Measurements from ENCODE around the gene AP1G1. TPM values are rescaled to one million over a fixed set of nuclear protein-coding genes. Genes with fewer than 3 reads are reported as not detected.
"Not testable (repeated sequence)": the region's sequence is repeated elsewhere in the genome, so short reads cannot be mapped to it uniquely, and the experiment has no call there.

AP1G1 gene
- total RNA-seq, 1 donor from 2014 or later, result 43.8 TPM

DNA sequence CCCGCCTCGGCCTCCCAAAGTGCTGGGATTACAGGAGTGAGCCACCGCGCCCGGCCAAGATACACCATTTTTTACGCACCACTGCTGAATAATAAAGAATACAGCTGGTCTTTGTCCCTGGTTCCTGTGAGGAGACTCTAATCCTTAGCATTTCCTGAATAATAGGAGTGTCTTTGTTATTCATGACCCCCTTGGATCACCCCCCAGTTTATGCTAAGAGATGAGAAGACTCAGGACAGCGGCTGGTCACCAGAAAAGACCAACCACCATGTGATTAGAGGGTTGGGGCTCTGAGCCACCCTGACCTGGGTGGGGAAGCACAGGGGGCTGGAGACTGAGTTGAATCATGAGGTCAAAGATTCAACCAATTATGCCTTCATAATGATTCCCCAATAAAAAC, 101.4 kb downstream of the AP1G1 start:
- no peak for DNase-seq (ENCODE audit: low read depth in 2 of 2)

DNA sequence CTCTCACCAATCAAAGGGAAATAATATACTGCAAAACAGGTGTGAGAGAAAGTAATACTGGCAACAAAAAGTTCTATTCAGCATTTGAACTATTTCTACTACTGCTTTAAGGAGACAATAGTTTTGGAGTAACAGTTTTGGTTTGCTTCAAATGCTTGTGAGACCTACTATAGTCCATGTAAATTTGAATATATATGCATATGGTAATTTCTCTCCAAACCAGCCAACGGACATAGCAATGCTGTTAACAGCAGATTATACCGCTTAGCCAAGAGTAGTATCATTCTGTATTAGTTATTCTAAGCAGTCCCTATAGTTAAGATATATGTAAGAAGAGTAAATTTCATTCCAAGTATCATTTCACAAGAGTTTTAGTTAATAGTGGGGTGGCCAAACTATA, 102.6 kb downstream of the AP1G1 start:
- DNase-seq (ENCODE audit: low read depth in 2 of 2), result no peak

DNA sequence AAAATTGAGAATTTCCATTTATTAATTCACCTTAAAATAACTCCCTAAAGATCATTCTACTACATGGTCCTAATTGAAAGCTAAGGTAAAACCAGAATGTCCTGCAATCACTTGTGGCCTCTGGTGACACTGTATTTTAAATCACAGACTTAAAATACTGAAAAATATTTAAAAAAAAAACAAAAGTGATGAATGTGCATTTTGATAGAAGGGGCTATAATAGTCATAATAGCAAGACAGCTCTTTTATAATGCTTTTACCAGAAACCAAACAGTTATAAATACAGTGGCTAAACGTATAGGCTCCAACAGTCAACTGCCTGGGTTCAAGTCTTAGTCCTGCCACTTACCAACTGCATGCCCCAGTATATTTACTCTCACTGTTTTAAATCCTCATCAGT, 105.3 kb downstream of the AP1G1 start:
- no peak for DNase-seq (ENCODE audit: low read depth in 2 of 2)

DNA sequence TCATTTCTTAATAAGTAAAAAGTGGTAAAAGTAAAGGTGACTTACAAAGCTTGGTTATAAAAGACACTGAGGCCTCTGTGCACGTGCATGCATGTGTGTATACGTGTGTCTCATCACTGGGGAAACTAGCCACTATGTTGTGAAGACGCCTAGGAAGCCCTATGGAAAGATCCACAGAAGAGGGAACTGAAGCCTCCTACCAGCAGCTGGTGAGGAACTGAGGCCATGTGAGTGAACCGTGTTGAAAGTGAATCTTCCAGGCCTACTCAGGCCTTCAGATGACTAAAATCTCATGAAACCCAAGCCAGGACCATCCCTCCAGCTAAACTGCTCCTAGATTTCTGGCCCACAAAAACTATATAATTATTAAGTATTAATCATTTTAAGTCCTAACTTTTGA, 107.8 kb downstream of the AP1G1 start:
- DNase-seq (ENCODE audit: low read depth in 2 of 2), result no peak

DNA sequence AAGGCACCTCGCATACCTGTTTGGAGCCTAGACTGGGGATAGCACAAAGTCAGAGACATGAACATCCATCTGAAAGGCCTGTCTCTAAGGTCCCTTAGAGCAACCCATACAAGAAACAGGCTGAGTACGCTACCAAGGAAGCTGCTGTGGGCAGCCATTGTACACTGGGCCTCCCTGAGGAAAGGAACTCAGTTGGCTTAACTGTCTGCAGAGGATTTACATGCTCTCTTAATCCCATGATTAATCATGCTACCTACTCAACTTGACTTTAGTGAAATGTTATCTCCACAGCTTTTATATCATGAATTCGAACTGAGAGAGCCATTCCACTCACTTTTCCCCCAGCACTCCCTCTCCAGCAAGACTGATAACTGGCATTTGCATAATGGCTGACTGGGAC, 110.1 kb downstream of the AP1G1 start:
- DNase-seq (ENCODE audit: low read depth in 2 of 2), result no peak

DNA sequence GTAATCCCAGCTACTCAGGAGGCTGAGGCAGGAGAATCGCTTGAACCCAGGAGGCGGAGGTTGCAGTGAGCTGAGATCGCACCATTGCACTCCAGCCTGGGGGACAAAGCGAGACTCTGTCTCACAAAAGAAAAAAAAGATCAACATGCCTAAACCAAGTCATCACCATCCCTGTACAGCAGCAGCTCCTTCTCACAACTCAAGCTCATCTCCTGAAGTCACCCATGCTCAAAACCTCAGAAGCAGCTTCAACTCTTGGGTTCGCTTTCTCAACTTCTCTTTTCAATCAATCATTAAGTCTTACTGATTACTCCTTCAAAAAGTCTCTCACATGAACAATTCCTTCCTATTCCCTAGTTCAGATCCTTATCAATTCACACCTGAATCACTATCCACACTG, 115.5 kb downstream of the AP1G1 start:
- DNase-seq (ENCODE audit: low read depth in 2 of 2), result no peak

DNA sequence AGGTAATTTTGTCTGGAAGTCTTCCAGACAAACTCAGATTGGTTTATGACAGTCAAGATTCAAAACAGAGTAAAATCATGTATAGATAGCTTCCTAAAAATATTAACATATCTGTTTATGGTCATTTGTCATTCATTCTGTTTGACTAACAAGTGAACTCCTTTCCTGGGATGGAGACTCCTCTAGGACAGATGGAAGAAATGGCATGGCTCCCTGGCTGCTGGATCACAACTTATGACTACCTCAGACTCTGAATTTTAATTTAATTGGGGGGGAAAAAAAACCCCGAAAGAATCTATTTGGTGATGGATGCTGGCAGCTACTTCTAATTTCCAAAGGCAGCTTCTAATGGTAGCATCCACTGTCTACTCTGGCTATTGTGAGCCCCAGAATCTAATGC, 118.7 kb downstream of the AP1G1 start:
- DNase-seq (ENCODE audit: low read depth in 2 of 2), result no peak

DNA sequence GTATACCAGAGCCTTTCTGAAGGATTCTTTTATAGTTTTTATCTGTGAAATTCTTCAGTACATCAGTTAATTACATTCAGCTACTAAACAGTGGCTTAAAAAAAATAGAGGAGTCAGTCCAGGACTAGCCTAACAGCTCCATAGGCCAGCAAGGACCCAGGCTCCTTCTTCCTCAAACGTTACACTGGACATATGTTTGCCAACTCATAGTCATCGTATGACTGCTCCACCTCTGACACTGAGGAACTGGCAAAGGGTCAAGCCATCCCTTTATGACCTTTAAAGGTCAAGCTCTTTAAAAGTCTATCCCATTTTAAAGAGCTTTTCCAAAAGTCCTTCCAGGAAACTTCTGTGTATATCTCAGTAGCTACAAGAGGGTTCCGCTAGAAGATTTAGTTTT, 120.8 kb downstream of the AP1G1 start:
- no peak for DNase-seq (ENCODE audit: low read depth in 2 of 2)

DNA sequence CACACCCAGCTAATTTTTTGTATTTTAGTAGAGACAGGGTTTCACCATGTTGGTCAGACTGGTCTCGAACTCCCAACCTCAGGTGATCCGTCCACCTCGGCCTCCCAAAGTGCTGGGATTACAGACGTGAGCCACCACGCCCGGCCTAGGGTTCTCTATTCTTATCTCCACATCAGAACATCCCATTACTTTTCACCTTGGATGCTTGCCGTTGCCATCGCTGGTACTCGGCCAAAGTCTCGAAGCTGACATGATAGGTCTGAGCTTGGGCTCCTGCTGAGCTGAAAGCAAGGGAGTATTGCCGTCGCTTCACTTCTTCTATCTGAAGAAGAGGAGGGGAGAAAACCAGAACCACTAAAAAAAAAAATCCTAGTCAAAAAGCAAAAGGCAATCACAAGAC, 124.4 kb downstream of the AP1G1 start:
- DNase-seq (ENCODE audit: low read depth in 2 of 2), result not testable (repeated sequence)

DNA sequence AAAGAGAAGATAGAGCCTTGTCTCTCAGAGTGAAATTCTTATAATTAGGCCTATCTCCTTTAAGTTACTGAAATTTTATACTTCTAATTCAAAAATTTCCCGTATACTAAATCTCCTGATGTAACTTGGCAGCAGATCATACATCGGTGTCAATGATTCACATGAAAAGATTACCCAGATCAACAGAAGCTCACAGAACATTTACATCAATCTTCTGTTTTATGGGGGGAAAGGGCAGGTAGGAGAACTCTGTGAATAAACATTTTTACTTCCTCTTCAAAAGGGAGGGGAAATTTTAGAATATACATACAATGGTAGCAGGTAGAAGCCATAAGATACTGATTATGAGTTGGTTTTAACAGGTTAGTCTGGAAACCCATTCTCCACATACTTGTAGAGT, 127.3 kb downstream of the AP1G1 start:
- no peak for DNase-seq (ENCODE audit: low read depth in 2 of 2)

Other genes starting within 250 kb of the AP1G1 start
- gene TAT, start 231.7 kb downstream of the AP1G1 start, total RNA-seq, result not detected in 2 replicates
- gene MARVELD3, start 182.7 kb downstream of the AP1G1 start, total RNA-seq, result 0.22 TPM in 1 of 2 replicates, not detected in the other
- gene PHLPP2, start 84.1 kb downstream of the AP1G1 start, total RNA-seq, result 4.6 and 6.5 TPM in 2 replicates
- gene ATXN1L, start 37.1 kb upstream of the AP1G1 start, total RNA-seq, result 10.2 and 16.3 TPM in 2 replicates
- 5.2 and 6.0 TPM in 2 replicates for gene ZNF821, start 75.3 kb upstream of the AP1G1 start, total RNA-seq
- 99.6 and 141 TPM in 2 replicates for gene IST1, start 86.7 kb upstream of the AP1G1 start, total RNA-seq
- 0.20 TPM in 1 of 2 replicates, not detected in the other for gene PKD1L3, start 191.6 kb upstream of the AP1G1 start, total RNA-seq
- gene DHODH, start 199.9 kb upstream of the AP1G1 start, total RNA-seq, result 2.6 and 5.6 TPM in 2 replicates
- gene HP, start 245.7 kb upstream of the AP1G1 start, total RNA-seq, result 0.20 TPM in 1 of 2 replicates, not detected in the other

All from lung microvascular endothelial cell (primary cell).